Lower leg skin (tissue), 3 donors: ENCODE data around the gene LRRC3C.

ENCODE experiments used
- POLR2A ChIP-seq, 2 donors: fragments of 450-650 bp; IDR thresholded peaks; one replicate each; pipeline ENCODE4 v1.6.1; 2016 to 2017; ENCODE audit warnings: antibody characterized with exemption in 2 of 2, mild to moderate bottlenecking in 1 of 2, moderate library complexity in 1 of 2
- TF ChIP-seq, protein P1 (sequence below), 3 donors: fragments of 450-650 bp; IDR thresholded peaks; one replicate each; pipeline ENCODE4 v1.5.1; 2016; ENCODE audit warnings: antibody characterized with exemption in 3 of 3, mild to moderate bottlenecking in 3 of 3, moderate library complexity in 2 of 3

DNA sequence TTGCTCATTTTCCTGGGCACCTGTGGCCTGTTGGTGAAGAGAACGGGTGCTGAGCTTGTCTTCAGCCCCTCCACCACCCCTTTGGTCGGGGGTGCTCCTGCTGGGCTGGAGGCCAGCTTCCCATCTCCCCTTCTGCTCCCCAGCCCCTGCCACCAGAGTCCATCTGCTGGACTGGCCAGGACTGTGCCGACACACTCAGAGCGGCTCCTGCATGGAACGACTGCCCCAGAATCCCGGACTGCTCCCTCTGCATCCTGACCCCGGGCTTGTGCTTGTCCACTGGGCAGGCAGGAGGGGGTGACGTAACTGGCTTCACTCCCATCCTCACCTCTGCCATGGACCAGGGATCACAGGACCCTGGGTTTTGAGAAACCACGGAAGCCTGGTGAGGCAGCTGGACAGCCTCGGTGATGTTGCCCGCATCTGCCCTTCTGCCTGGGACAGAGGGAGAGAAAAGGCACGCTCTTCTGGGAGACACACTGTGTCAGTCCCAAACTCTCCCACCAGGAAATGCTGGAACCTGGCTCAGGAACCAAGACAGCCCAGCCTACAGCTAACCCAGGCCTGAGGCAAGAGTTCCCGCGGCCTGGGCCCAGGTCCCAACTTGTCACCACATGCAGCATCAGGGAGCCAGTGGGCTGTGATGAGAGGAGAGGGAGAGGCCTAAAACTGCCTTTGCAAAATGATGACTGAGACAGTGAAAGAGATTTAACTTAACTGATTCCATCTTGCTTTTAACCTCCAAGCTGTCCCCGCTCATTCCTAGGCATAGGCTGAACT is 19.2 kb downstream of the LRRC3C start:
- TF ChIP-seq, protein P1, sequence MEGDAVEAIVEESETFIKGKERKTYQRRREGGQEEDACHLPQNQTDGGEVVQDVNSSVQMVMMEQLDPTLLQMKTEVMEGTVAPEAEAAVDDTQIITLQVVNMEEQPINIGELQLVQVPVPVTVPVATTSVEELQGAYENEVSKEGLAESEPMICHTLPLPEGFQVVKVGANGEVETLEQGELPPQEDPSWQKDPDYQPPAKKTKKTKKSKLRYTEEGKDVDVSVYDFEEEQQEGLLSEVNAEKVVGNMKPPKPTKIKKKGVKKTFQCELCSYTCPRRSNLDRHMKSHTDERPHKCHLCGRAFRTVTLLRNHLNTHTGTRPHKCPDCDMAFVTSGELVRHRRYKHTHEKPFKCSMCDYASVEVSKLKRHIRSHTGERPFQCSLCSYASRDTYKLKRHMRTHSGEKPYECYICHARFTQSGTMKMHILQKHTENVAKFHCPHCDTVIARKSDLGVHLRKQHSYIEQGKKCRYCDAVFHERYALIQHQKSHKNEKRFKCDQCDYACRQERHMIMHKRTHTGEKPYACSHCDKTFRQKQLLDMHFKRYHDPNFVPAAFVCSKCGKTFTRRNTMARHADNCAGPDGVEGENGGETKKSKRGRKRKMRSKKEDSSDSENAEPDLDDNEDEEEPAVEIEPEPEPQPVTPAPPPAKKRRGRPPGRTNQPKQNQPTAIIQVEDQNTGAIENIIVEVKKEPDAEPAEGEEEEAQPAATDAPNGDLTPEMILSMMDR (IDR thresholded peaks at IDR 0.05): no peak
- TF ChIP-seq POLR2A (IDR thresholded peaks at IDR 0.05): no peak
